ENCODE measurements around the gene ABLIM2. TPM values are rescaled to one million over a fixed set of nuclear protein-coding genes. Genes with fewer than 3 reads are reported as not detected.

ABLIM2 gene
- total and polyA plus RNA-seq, 2 donors (not counting 1 experiment from before 2014, with no cell fraction given), result 3.3 to 79.0 TPM

DNA sequence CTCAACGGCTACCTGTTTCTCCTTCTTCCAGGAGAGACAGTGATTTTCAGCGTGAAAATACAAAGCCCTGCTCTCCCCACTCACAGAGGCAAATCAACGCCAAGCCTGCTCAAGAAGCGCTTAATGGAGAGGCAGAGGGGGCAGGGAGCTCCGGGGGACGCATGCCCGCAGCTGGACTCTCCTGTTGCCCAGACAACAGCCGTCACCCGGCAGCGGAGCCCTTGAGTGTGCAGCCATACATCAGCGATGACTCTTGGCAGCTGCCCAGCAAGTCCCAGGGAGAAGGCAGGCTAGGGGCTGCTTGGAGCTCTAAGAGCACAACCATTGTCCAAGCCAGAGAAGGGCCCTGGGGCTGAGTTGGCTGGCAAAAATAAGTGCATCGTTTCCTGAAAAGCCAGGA, 148.0 kb downstream of the ABLIM2 start:
- no peak overlapping the region for H3K4me2 ChIP-seq (replicated peaks; ENCODE audit: low read depth, low read length, poor library complexity, severe bottlenecking)
- Mint-ChIP-seq H3K27me3 (peaks cover 3% of the 10 kb centered on the region), H3K9me3 (ENCODE audit: insufficient read depth) (no peaks in the 10 kb centered on the region), H3K4me3 (no peak overlapping the region), H3K27ac (no peak overlapping the region), H3K4me1 (no peaks in the 10 kb centered on the region)
- CTCF ChIA-PET, result no interaction called here
- no peak overlapping the region for H3K9ac ChIP-seq (ENCODE audit: low read length)
- intact Hi-C loops (cut with micrococcal nuclease), result no loop called here
- H3K27ac ChIP-seq (ENCODE audit: low read length in 2 of 2), result no peak overlapping the region
- H2AFZ ChIP-seq (ENCODE audit: insufficient read depth, low read depth, low read length, poor library complexity, severe bottlenecking), result no peak overlapping the region
- POLR2A ChIA-PET, result no interaction called here
- 57% methylated on average over 10 of the region's 12 CpGs for WGBS (ENCODE audit: insufficient coverage)
- H3K36me3 ChIP-seq (replicated peaks in 1 of 2; ENCODE audit: control extremely low read depth in 1 of 2, control insufficient read depth in 1 of 2, extremely low read depth in 1 of 2, insufficient read depth in 2 of 2, low read length in 1 of 2), result no peaks in the 10 kb centered on the region
- H3K79me2 ChIP-seq (ENCODE audit: control insufficient read depth, insufficient read depth, low read length), result no peaks in the 10 kb centered on the region
- no peak overlapping the region for H3K4me3 ChIP-seq (ENCODE audit: control extremely low read depth in 1 of 5, extremely low read depth in 1 of 5, insufficient read depth in 1 of 5, low read depth in 2 of 5, low read length in 4 of 5)
- no peaks in the 10 kb centered on the region for H3K4me1 ChIP-seq (ENCODE audit: control insufficient read depth in 2 of 2, insufficient read depth in 2 of 2, low read length in 2 of 2)
- no peaks in the 10 kb centered on the region for H3K9me3 ChIP-seq (ENCODE audit: control extremely low read depth in 1 of 3, control insufficient read depth in 2 of 3, insufficient read depth in 1 of 3, low read length in 2 of 3)
- ATAC-seq (ENCODE audit: low read depth) (no peak), DNase-seq (no peak)
- no peak for TF ChIP-seq EZH2 (IDR thresholded peaks at IDR 0.05; ENCODE audit: borderline replicate concordance, insufficient read depth, low read depth, low read length, poor library complexity, severe bottlenecking)
- TF ChIP-seq, protein P1, sequence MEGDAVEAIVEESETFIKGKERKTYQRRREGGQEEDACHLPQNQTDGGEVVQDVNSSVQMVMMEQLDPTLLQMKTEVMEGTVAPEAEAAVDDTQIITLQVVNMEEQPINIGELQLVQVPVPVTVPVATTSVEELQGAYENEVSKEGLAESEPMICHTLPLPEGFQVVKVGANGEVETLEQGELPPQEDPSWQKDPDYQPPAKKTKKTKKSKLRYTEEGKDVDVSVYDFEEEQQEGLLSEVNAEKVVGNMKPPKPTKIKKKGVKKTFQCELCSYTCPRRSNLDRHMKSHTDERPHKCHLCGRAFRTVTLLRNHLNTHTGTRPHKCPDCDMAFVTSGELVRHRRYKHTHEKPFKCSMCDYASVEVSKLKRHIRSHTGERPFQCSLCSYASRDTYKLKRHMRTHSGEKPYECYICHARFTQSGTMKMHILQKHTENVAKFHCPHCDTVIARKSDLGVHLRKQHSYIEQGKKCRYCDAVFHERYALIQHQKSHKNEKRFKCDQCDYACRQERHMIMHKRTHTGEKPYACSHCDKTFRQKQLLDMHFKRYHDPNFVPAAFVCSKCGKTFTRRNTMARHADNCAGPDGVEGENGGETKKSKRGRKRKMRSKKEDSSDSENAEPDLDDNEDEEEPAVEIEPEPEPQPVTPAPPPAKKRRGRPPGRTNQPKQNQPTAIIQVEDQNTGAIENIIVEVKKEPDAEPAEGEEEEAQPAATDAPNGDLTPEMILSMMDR (IDR thresholded peaks at IDR 0.05), result no peak
- no peaks in the 10 kb centered on the region for H4K20me1 ChIP-seq (ENCODE audit: control insufficient read depth, insufficient read depth, low read length, poor library complexity, severe bottlenecking)
- no peaks in the 10 kb centered on the region for H3K27me3 ChIP-seq (replicated peaks in 1 of 4; ENCODE audit: control extremely low read depth in 1 of 4, control insufficient read depth in 3 of 4, insufficient read depth in 4 of 4, low read length in 3 of 4)

DNA sequence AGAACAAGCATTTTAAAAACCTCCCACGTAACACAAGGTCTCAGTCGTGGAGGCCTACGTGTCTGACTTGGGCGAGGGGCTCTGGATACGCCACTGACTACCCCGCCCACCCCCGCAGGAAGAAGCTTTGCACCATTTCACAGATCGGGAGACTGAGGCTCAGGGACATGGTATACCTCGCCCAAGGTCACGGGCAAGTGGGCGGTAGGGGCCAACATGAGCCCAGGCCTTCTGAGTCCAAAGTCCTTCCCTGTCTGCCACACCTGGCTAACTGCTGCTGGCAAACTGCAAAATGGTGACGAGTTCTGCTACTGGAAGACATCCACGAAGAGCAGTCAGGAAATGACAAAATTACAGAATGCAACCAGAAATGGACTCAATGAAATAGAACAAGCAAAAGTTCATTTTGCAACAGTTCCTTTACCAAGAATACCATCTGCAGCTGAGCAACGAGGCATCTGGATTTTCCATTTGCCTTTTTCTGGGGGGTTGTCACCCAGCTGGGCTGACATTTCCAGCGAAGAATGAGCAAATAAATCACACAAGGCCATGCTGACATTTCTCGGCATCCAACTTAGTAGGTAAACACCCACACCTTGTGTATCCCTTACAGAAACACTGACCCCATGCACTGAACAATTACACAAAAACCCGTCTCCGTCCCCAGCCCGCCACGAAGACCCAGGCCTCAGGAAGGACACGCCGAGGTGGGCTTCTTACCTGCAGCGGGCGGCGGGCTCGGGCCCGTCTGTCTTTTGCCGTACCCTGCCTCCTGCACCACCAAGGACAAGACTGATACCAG, 148.7 kb downstream of the ABLIM2 start:
- ChIA-PET POLR2A (no interaction called here), CTCF (no interaction called here)
- no peaks in the 10 kb centered on the region for H3K4me1 ChIP-seq (ENCODE audit: control insufficient read depth in 2 of 2, insufficient read depth in 2 of 2, low read length in 2 of 2)
- Mint-ChIP-seq H3K27ac (no peak overlapping the region), H3K27me3 (peaks cover 3% of the 10 kb centered on the region), H3K4me1 (no peaks in the 10 kb centered on the region), H3K4me3 (no peak overlapping the region), H3K9me3 (ENCODE audit: insufficient read depth) (no peaks in the 10 kb centered on the region)
- WGBS (ENCODE audit: insufficient coverage), result 91% methylated on average over 26 of the region's 28 CpGs
- DNase-seq (no peak), ATAC-seq (ENCODE audit: low read depth) (no peak)
- H3K27me3 ChIP-seq (replicated peaks in 1 of 4; ENCODE audit: control extremely low read depth in 1 of 4, control insufficient read depth in 3 of 4, insufficient read depth in 4 of 4, low read length in 3 of 4), result no peaks in the 10 kb centered on the region
- H3K4me2 ChIP-seq (replicated peaks; ENCODE audit: low read depth, low read length, poor library complexity, severe bottlenecking), result no peak overlapping the region
- TF ChIP-seq EZH2 (IDR thresholded peaks at IDR 0.05; ENCODE audit: borderline replicate concordance, insufficient read depth, low read depth, low read length, poor library complexity, severe bottlenecking), result no peak
- TF ChIP-seq, protein P1 (IDR thresholded peaks at IDR 0.05), result no peak
- no peaks in the 10 kb centered on the region for H4K20me1 ChIP-seq (ENCODE audit: control insufficient read depth, insufficient read depth, low read length, poor library complexity, severe bottlenecking)
- no peak overlapping the region for H3K4me3 ChIP-seq (ENCODE audit: control extremely low read depth in 1 of 5, extremely low read depth in 1 of 5, insufficient read depth in 1 of 5, low read depth in 2 of 5, low read length in 4 of 5)
- H3K79me2 ChIP-seq (ENCODE audit: control insufficient read depth, insufficient read depth, low read length), result no peaks in the 10 kb centered on the region
- H3K36me3 ChIP-seq (replicated peaks in 1 of 2; ENCODE audit: control extremely low read depth in 1 of 2, control insufficient read depth in 1 of 2, extremely low read depth in 1 of 2, insufficient read depth in 2 of 2, low read length in 1 of 2), result no peaks in the 10 kb centered on the region
- intact Hi-C loops (cut with micrococcal nuclease), result no loop called here
- H3K27ac ChIP-seq (ENCODE audit: low read length in 2 of 2), result no peak overlapping the region
- no peak overlapping the region for H2AFZ ChIP-seq (ENCODE audit: insufficient read depth, low read depth, low read length, poor library complexity, severe bottlenecking)
- no peak overlapping the region for H3K9ac ChIP-seq (ENCODE audit: low read length)
- no peaks in the 10 kb centered on the region for H3K9me3 ChIP-seq (ENCODE audit: control extremely low read depth in 1 of 3, control insufficient read depth in 2 of 3, insufficient read depth in 1 of 3, low read length in 2 of 3)
